ENCODE results near the gene ITPRIPL1. TPM values are rescaled to one million over a fixed set of nuclear protein-coding genes. Genes with fewer than 3 reads are reported as not detected.

Gene ITPRIPL1
- total RNA-seq, 2 donors from 2014 or later: 0.44 to 1.5 TPM

- Histone ChIP-seq H3K27me3 (no peaks in the 10 kb centered on the region), H3K4me3 (no peak overlapping the region), H3K27ac (no peak overlapping the region), H3K36me3 (peaks cover 99% of the 10 kb centered on the region), H3K9me3 (no peaks in the 10 kb centered on the region), H3K4me1 (no peaks in the 10 kb centered on the region)
- TF ChIP-seq, protein P1, sequence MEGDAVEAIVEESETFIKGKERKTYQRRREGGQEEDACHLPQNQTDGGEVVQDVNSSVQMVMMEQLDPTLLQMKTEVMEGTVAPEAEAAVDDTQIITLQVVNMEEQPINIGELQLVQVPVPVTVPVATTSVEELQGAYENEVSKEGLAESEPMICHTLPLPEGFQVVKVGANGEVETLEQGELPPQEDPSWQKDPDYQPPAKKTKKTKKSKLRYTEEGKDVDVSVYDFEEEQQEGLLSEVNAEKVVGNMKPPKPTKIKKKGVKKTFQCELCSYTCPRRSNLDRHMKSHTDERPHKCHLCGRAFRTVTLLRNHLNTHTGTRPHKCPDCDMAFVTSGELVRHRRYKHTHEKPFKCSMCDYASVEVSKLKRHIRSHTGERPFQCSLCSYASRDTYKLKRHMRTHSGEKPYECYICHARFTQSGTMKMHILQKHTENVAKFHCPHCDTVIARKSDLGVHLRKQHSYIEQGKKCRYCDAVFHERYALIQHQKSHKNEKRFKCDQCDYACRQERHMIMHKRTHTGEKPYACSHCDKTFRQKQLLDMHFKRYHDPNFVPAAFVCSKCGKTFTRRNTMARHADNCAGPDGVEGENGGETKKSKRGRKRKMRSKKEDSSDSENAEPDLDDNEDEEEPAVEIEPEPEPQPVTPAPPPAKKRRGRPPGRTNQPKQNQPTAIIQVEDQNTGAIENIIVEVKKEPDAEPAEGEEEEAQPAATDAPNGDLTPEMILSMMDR (IDR thresholded peaks at IDR 0.05): no peak
- no peak for DNase-seq (ENCODE audit: low spot score)
These were observed 28.2 kb upstream of the ITPRIPL1 start for GRCh38 chr2:96296925-96297324.

DNA sequence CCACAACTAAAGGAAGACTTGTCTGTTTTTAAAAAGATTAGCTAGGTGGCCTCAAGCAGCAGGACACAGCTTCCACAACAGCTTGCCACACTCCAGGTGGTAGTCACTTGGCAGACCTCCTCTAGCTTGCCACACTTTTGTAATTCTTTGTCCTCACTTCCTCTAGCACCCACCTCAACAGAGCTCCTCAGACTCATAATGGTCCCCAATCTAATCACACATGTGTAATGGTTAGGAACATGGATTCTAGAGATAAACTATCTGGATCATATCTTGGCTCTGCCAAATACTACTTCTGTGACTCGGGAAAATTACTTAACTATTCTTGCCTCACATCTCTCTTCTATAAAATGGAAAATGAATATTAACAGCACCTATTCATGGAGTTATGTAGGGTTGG lies 23.3 kb upstream of the ITPRIPL1 start:
- TF ChIP-seq, protein P1 (IDR thresholded peaks at IDR 0.05): no peak
- H3K4me1 ChIP-seq: peaks cover 0 to 15% of the 10 kb centered on the region in 2 donors

DNA sequence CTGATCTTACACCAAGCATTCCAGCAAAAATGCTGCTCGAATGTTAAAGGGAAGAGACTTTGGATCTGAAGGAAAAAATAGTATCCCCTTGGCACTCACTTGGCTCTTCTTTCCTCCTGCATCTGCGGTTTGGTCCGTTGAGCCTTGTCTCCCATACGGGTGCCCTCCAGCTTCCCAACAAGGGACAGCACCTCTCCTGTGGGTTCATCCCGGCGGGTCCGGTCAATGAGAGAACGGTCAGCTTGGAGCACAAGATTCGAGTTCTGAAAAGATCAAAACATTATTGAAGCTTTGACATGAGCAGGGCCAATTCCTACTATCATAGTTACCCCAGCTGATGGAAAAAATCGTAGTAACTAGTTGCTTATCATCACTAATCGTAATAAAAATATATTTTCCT lies 20.5 kb upstream of the ITPRIPL1 start:
- TF ChIP-seq, protein P1 (IDR thresholded peaks at IDR 0.05): no peak
- H3K9me3 ChIP-seq: no peaks in the 10 kb centered on the region
- H3K4me3 ChIP-seq: peak overlapping the region; percentile 77 to 86
- H3K36me3 ChIP-seq: peaks cover 44% of the 10 kb centered on the region
- no peak for DNase-seq (ENCODE audit: low spot score)
- peaks cover 0 to 15% of the 10 kb centered on the region in 2 donors for H3K4me1 ChIP-seq
- no peaks in the 10 kb centered on the region for H3K27me3 ChIP-seq
- H3K27ac ChIP-seq: no peak overlapping the region

More for the DNA sequence above, 23.3 kb upstream of the ITPRIPL1 start:
- Histone ChIP-seq H3K4me3 (no peak overlapping the region), H3K27ac (no peak overlapping the region), H3K9me3 (no peaks in the 10 kb centered on the region), H3K36me3 (peaks cover 71% of the 10 kb centered on the region), H3K27me3 (no peaks in the 10 kb centered on the region)
- no peak for DNase-seq (ENCODE audit: low spot score)

DNA sequence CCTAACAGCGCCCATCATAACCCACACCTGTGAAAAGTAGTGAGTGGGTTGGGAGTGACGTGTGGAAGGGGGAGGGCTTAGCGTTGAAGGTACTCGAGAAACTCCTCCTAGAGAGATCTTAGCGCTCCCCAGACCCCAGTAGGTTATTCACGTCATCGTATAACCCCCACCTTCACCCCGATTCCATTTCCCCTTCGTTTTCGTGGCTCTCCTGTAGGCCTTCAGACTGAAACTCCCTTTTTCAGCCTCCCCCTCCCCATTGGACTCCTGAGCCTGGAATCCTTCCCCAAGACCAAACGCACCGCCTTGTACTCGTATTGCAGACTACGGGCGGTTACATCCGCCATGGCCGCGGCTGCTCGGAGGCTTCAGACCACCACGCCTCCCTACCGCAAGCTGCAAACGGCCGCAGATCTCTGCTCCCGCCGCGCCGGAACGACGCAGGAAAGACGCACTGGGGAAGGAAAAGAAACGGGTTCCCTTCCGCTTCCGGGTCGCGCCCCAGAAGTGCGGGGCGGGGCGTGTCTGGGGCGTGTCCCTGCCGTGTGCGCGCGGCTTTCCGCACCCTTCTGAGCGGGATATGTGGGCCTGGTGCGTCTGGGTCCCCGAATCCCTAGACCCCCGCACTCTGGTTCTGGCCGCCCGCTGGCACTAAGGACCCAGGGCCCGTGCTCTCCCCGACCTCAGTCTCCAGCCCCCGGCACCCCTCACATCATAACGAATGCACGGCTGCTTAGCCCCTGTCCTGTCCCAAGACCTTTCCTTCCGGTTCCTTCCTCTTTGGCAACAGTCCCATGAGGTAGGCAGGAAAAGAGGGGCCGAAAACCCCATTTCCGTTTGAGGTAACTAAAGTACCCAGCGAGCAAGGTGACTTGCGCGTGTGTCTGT lies 19.8 kb upstream of the ITPRIPL1 start, which contains the start of gene SNRNP200:
TSS of gene SNRNP200 (minus strand) at position 456 of the 888 bp plus-strand sequence. CDS start at position 347, 109 bp downstream.
- H3K9me3 ChIP-seq: no peaks in the 10 kb centered on the region
- peak within 1 kb of the TSS; percentile 87 to 91 for H3K27ac ChIP-seq
- TF ChIP-seq, protein P1 (IDR thresholded peaks at IDR 0.05): no peak
- peak; percentile 86 for DNase-seq (ENCODE audit: low spot score)
- H3K27me3 ChIP-seq: no peaks in the 10 kb centered on the region
- peaks cover 0 to 15% of the 10 kb centered on the region in 2 donors for H3K4me1 ChIP-seq
- peaks cover 36% of the 10 kb centered on the region for H3K36me3 ChIP-seq
- H3K4me3 ChIP-seq: peak within 1 kb of the TSS; percentile 77 to 86

GRCh38 chr2:96305979-96306308 lies 19.2 kb upstream of the ITPRIPL1 start:
- H3K9me3 ChIP-seq: no peaks in the 10 kb centered on the region
- TF ChIP-seq, protein P1 (IDR thresholded peaks at IDR 0.05): no peak
- peak overlapping the region; percentile 77 to 86 for H3K4me3 ChIP-seq
- peaks cover 30% of the 10 kb centered on the region for H3K36me3 ChIP-seq
- peaks cover 0 to 15% of the 10 kb centered on the region in 2 donors for H3K4me1 ChIP-seq
- no peak for DNase-seq (ENCODE audit: low spot score)
- H3K27ac ChIP-seq: peak overlapping the region; percentile 87 to 91
- no peaks in the 10 kb centered on the region for H3K27me3 ChIP-seq
